SU-DHL-6 (cell line): Measurements from ENCODE around the gene GABRD.
"Not testable (repeated sequence)": the region's sequence is repeated elsewhere in the genome, so short reads cannot be mapped to it uniquely, and the experiment has no call there.

Experiments
- EZH2phosphoT487 ChIP-seq: fragments of 200-600 bp; sonication (generic), shearing (Covaris generic); conservative IDR thresholded peaks from 2 replicates; pipeline ENCODE4 v1.6.1; 2018; ENCODE audit warnings: mild to moderate bottlenecking, antibody characterized with exemption, low read length, moderate library complexity, mixed read lengths
- TF ChIP-seq, protein P1 (sequence below): fragments of 200-600 bp; sonication (generic); IDR thresholded peaks from one replicate; pipeline ENCODE4 v1.5.1; 2017; ENCODE audit warnings: antibody characterized with exemption, mild to moderate bottlenecking, low read length, moderate library complexity; ENCODE audit not compliant: insufficient read depth, poor library complexity, severe bottlenecking

DNA sequence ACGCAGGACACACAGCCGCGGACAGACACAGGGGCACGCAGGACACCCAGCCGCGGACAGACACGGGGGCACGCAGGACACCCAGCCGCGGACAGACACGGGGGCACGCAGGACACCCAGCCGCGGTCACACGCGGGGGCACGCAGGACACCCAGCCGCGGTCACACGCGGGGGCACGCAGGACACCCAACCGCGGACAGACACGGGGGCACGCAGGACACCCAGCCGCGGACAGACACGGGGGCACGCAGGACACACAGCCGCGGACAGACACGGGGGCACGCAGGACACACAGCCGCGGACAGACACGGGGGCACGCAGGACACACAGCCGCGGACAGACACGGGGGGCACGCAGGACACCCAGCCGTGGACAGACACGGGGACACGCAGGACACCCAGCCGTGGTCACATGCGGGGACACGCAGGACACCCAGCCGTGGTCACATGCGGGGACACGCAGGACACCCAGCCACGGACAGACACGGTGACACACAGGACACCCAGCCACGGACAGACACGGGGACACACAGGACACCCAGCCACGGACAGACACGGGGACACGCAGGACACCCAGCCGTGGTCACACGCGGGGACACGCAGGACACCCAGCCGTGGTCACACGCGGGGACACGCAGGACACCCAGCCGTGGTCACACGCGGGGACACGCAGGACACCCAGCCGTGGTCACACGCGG lies 37.4 kb upstream of the GABRD start:
- TF ChIP-seq, protein P1, sequence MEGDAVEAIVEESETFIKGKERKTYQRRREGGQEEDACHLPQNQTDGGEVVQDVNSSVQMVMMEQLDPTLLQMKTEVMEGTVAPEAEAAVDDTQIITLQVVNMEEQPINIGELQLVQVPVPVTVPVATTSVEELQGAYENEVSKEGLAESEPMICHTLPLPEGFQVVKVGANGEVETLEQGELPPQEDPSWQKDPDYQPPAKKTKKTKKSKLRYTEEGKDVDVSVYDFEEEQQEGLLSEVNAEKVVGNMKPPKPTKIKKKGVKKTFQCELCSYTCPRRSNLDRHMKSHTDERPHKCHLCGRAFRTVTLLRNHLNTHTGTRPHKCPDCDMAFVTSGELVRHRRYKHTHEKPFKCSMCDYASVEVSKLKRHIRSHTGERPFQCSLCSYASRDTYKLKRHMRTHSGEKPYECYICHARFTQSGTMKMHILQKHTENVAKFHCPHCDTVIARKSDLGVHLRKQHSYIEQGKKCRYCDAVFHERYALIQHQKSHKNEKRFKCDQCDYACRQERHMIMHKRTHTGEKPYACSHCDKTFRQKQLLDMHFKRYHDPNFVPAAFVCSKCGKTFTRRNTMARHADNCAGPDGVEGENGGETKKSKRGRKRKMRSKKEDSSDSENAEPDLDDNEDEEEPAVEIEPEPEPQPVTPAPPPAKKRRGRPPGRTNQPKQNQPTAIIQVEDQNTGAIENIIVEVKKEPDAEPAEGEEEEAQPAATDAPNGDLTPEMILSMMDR, result not testable (repeated sequence)
- TF ChIP-seq EZH2phosphoT487, result not testable (repeated sequence)
